Vein endothelial cell (primary cell): Measurements from ENCODE around the gene GRIN2C. TPM values are rescaled to one million over a fixed set of nuclear protein-coding genes. Genes with fewer than 3 reads are reported as not detected.

Source experiments
- total RNA-seq: library from RNA; depleted of rRNA; stranded (reverse); fragments of >200 nt; gene quantifications from 2 replicates; pipeline ENCODE4 v1.2.3, GENCODE V29; 2012

GRIN2C gene
- 0.19 TPM in 1 of 2 replicates, not detected in the other for total RNA-seq

GRCh38 chr17:74859459-74860228 lies at the start of gene GRIN2C:
TSS of gene GRIN2C (minus strand) at chr17:74859885. CDS start at chr17:74855092, 4,793 bp downstream.

GRCh38 chr17:74892974-74893911 lies 33.6 kb upstream of the GRIN2C start, which contains the start of gene FADS6:
TSS of gene FADS6 (minus strand) at chr17:74893633. CDS start at chr17:74893595, 38 bp downstream.

GRCh38 chr17:74872313-74873036 lies 12.8 kb upstream of the GRIN2C start, which contains the start of gene FDXR:
TSS of gene FDXR (minus strand) at chr17:74872994. CDS start at chr17:74872944, 50 bp downstream.

Other genes with a start within 250 kb of the GRIN2C start
- not detected in 2 replicates for gene CD300E, start 236.1 kb downstream of the GRIN2C start, total RNA-seq
- not detected in 2 replicates for gene CD300LF, start 147.0 kb downstream of the GRIN2C start, total RNA-seq
- 0.33 and 0.67 TPM in 2 replicates for gene RAB37, start 122.6 kb downstream of the GRIN2C start, total RNA-seq
- 13.7 and 17.0 TPM in 2 replicates for gene NHERF1, start 111.3 kb downstream of the GRIN2C start, total RNA-seq
- 33.3 and 34.8 TPM in 2 replicates for gene NAT9, start 83.5 kb downstream of the GRIN2C start, total RNA-seq
- gene FDXR, start 13.1 kb upstream of the GRIN2C start, total RNA-seq: 40.4 and 43.8 TPM in 2 replicates
- gene FADS6, start 33.7 kb upstream of the GRIN2C start, total RNA-seq: not detected in 2 replicates
- gene USH1G, start 63.4 kb upstream of the GRIN2C start, total RNA-seq: not detected in 2 replicates
- not detected in 2 replicates for gene OTOP2, start 64.4 kb upstream of the GRIN2C start, total RNA-seq
- not detected in 2 replicates for gene OTOP3, start 76.0 kb upstream of the GRIN2C start, total RNA-seq
- 38.4 and 39.8 TPM in 2 replicates for gene HID1, start 112.9 kb upstream of the GRIN2C start, total RNA-seq
- 26.1 and 27.1 TPM in 2 replicates for gene CDR2L, start 127.7 kb upstream of the GRIN2C start, total RNA-seq
- 27.8 and 36.3 TPM in 2 replicates for gene MRPL58, start 152.8 kb upstream of the GRIN2C start, total RNA-seq
- 221 and 231 TPM in 2 replicates for gene ATP5PD, start 187.1 kb upstream of the GRIN2C start, total RNA-seq
- gene KCTD2, start 187.3 kb upstream of the GRIN2C start, total RNA-seq: 17.3 and 19.7 TPM in 2 replicates
- 12.0 and 23.8 TPM in 2 replicates for gene SLC16A5, start 228.1 kb upstream of the GRIN2C start, total RNA-seq